ENCODE results near the gene SDCBP2.

DNA sequence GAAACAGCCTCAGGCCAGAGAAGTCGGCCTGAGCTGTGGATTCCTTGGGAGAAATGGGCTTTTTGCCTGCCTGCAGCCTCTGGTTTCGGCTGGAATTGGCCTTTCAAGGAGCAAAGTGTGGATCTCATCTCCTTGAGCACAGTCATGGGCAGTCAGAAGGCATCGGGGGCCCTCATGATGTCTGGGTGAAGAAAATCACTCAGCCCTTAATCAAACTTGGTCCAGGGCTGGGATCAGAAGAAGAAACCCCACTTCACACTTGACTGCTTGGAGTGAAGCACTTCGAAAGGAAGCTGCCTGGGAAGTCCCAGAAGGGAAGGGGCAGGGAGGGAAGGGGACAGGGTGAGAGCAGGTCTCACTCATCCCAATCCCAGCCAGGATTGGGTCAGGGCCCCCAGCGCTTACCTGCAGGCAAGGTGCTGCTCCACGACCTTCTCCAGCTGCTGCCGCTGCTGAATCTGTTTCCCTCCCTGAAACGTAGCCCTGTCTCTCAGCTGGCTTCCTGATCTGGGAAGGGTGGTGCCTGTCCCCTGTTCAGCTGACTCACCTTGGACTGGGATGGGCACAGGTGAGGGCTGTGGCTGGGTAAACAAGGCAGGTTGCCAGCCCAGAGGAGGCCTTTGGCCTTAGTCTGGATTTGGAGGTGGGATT, at the start of gene SDCBP2:
- TF ChIP-seq, protein P1, sequence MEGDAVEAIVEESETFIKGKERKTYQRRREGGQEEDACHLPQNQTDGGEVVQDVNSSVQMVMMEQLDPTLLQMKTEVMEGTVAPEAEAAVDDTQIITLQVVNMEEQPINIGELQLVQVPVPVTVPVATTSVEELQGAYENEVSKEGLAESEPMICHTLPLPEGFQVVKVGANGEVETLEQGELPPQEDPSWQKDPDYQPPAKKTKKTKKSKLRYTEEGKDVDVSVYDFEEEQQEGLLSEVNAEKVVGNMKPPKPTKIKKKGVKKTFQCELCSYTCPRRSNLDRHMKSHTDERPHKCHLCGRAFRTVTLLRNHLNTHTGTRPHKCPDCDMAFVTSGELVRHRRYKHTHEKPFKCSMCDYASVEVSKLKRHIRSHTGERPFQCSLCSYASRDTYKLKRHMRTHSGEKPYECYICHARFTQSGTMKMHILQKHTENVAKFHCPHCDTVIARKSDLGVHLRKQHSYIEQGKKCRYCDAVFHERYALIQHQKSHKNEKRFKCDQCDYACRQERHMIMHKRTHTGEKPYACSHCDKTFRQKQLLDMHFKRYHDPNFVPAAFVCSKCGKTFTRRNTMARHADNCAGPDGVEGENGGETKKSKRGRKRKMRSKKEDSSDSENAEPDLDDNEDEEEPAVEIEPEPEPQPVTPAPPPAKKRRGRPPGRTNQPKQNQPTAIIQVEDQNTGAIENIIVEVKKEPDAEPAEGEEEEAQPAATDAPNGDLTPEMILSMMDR (IDR thresholded peaks at IDR 0.05) = no peak
- no peak for TF ChIP-seq POLR2A (IDR thresholded peaks at IDR 0.05)
